Measurements from ENCODE around the gene LSM4. TPM values are rescaled to one million over a fixed set of nuclear protein-coding genes. Genes with fewer than 3 reads are reported as not detected.

Gene LSM4
- total RNA-seq, 6 donors from 2014 or later, result 39.8 to 147 (median 107) TPM

DNA sequence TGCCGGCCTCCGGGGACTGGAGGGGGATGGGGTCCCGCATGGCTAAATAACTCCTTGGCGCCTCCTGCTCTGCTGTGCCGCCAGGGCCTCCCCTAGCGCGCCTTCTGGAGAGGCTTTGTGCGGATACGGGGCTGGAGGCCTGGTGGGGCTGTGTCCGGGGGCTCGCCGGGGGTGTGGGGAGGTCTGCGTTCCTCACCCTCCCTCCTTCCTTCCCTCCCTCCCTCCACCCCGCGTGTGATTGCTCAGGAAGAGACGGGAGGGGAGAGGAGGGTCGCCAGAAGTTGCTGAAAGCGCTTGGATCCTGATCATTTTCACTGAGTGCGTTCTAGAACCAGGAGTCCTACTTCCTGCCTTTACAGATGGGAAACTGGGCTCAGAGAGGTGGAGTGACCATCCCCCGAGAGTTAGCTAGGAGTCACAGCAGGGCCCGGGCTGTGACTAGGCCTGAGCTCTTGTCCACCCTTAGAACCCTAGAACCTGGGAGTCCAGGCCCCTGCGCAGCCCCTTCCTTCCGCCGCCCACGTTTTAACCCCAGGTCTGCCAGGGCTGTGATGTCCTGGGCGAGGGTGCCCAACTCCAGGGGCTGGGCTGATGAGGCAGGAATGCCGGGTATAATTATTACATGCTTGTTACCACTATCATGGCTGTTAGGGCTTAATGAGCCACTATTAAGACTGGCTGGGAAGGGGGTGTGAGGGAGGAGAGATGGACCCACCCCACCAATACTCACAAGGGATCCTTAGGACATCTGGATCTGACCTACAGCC lies 40.7 kb downstream of the LSM4 start:
- Histone ChIP-seq H3K4me3 (peak overlapping the region; percentile 21 to 63 (median 54)), H3K27ac (peak overlapping the region; percentile 99 to 100 (median 100)), H3K9me3 (no peaks in the 10 kb centered on the region), H3K27me3 (no peaks in the 10 kb centered on the region), H3K36me3 (peaks cover 3 to 21% (median 11%) of the 10 kb centered on the region in 4 donors), H3K4me1 (peaks cover 32 to 37% (median 34%) of the 10 kb centered on the region in 4 donors)
- 1 to 2% methylated on average over 14 to 18 of the region's 27 CpGs for WGBS, 2 donors
- DNase-seq (peak in 1 of 2 donors; percentile 54), ATAC-seq (ENCODE audit: low FRiP score in 2 of 2) (peak; percentile 2 to 4)
- TF ChIP-seq, protein P1, sequence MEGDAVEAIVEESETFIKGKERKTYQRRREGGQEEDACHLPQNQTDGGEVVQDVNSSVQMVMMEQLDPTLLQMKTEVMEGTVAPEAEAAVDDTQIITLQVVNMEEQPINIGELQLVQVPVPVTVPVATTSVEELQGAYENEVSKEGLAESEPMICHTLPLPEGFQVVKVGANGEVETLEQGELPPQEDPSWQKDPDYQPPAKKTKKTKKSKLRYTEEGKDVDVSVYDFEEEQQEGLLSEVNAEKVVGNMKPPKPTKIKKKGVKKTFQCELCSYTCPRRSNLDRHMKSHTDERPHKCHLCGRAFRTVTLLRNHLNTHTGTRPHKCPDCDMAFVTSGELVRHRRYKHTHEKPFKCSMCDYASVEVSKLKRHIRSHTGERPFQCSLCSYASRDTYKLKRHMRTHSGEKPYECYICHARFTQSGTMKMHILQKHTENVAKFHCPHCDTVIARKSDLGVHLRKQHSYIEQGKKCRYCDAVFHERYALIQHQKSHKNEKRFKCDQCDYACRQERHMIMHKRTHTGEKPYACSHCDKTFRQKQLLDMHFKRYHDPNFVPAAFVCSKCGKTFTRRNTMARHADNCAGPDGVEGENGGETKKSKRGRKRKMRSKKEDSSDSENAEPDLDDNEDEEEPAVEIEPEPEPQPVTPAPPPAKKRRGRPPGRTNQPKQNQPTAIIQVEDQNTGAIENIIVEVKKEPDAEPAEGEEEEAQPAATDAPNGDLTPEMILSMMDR (IDR thresholded peaks at IDR 0.05), result peak in 3 of 6 experiments; percentile 13 to 34 (median 14)
- TF ChIP-seq POLR2A (IDR thresholded peaks at IDR 0.05), result peak in 2 of 4 donors; percentile 8 to 31
- TF ChIP-seq POLR2AphosphoS5 (IDR thresholded peaks at IDR 0.05), result peak; percentile 69 to 74
- TF ChIP-seq EP300 (IDR thresholded peaks at IDR 0.05), result no peak

DNA sequence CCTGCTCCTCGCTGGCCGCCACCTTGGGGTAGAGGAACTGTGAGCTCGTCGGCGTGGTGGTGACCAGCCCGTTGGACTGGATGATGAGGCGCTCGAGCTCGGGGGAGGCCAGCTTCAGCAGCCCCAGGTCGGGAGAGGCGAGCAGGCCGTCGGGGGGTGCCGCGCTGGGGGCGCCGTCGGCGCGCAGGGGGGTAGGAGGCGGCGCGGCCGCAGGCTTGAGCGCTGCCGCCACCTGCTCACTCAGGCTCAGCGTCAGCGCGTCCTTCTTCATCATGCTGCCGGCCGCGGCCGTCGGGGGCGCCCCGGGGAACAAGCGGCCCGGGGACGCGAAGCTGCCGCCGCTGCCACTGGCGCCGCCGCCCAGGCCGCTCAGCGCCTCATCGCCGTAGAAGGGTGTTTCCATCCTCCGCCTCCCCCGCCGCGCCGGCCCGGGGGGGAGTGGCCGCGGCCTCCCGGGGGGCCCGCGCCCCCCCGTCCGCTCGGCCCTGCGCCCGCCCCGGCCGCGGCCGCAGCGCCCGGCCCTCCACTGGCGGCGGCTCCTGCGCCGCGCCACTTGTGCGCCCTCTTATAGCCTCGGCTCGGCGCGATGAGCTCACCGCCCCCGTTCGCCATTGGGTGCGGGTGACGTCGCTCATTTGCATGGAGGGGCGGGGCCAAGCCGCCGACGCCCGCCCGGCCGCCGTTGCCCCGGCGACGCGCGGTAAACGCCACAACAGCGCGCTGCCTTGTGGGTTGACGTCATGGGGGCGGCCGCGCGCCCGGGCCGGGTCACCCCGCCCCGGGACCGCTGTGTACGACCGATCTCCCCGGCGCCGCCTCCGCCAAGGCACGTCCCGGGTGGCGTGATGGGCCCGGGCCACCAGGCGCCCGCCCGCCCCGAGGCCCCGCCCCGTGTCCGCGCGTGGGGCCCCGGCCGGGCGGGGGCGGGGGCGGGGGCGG lies 41.5 kb downstream of the LSM4 start, which contains the start of gene JUND:
TSS of gene JUND (minus strand) at position 541 of the 939 bp plus-strand sequence. CDS start at position 403, 138 bp downstream.
- TF ChIP-seq POLR2A (IDR thresholded peaks at IDR 0.05) (peak; percentile 68 to 100 (median 96)), EP300 (IDR thresholded peaks at IDR 0.05) (peak in 3 of 4 donors; percentile 24 to 92 (median 72)), POLR2AphosphoS5 (IDR thresholded peaks at IDR 0.05) (peak; percentile 98 to 100)
- TF ChIP-seq, protein P1 (IDR thresholded peaks at IDR 0.05), result peak in 5 of 6 experiments; percentile 8 to 48 (median 26)
- no CpG with 5 or more reads among the region's 138 CpGs for WGBS, 2 donors
- DNase-seq (peak; percentile 99 to 100), ATAC-seq (ENCODE audit: low FRiP score in 2 of 2) (peak; percentile 85 to 90)
- H3K9me3 ChIP-seq, result no peaks in the 10 kb centered on the region
- H3K4me3 ChIP-seq, result peak within 1 kb of the TSS; percentile 63 to 99 (median 90)
- H3K36me3 ChIP-seq, result peaks cover 3 to 27% (median 14%) of the 10 kb centered on the region in 4 donors
- peak within 1 kb of the TSS; percentile 100 for H3K27ac ChIP-seq
- peaks cover 33 to 44% (median 38%) of the 10 kb centered on the region in 4 donors for H3K4me1 ChIP-seq
- H3K27me3 ChIP-seq, result no peaks in the 10 kb centered on the region

DNA sequence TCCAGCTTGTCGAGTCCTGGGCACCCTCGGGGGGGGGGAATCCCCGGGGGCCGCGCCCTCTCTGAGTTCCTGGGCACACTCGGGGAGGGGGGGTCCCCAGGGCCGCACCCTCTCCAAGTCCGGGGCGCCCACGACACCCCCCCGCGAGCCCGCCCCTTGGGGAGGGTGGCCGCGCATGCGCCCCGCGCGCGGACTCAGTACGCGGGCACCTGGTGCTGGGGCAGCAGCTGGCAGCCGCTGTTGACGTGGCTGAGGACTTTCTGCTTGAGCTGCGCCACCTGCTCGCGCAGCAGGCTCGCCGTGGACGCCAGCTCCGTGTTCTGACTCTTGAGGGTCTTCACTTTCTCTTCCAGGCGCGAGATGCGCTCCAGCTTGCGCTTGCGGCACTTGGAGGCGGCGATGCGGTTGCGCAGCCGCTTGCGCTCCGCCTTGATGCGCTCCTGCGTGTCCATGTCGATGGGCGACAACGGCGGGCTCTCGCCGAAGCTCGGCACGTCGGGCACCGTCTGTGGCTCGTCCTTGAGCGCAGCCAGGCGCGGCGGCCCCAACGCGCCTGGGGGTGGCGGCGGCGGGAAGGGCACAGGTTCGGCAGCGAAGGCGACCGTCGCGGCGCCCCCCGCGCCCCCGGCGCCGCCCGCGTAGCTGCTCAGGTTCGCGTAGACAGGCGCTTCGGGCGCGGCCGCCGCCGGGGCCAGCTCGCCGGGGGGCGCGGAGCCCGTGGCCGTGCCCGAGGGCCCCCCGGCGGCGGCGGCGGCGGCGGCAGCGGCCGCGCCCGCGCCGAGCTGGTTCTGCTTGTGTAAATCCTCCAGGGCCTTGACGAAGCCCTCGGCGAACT lies 42.4 kb downstream of the LSM4 start:
- peak; percentile 94 to 97 for TF ChIP-seq POLR2AphosphoS5 (IDR thresholded peaks at IDR 0.05)
- TF ChIP-seq, protein P1 (IDR thresholded peaks at IDR 0.05), result peak in 3 of 6 experiments; percentile 22 to 27 (median 24)
- peak in 1 of 4 donors; percentile 5 for TF ChIP-seq EP300 (IDR thresholded peaks at IDR 0.05)
- TF ChIP-seq POLR2A (IDR thresholded peaks at IDR 0.05), result peak; percentile 53 to 99 (median 77)
- peaks cover 39 to 51% (median 46%) of the 10 kb centered on the region in 4 donors for H3K4me1 ChIP-seq

More for the DNA sequence above, 42.4 kb downstream of the LSM4 start:
- Histone ChIP-seq H3K9me3 (no peaks in the 10 kb centered on the region), H3K27me3 (no peaks in the 10 kb centered on the region), H3K4me3 (peak overlapping the region; percentile 63 to 99 (median 90)), H3K27ac (peak overlapping the region; percentile 100), H3K36me3 (peaks cover 3 to 34% (median 16%) of the 10 kb centered on the region in 4 donors)
- DNase-seq (peak; percentile 88 to 96), ATAC-seq (ENCODE audit: low FRiP score in 2 of 2) (peak; percentile 32 to 64)
- WGBS, 2 donors, result 0% methylated on average over 31 of the region's 111 CpGs; no CpG with 5 or more reads in 1 of the 2 donors
